ENCODE results near the gene XRRA1.
"Not testable (repeated sequence)": the region's sequence is repeated elsewhere in the genome, so short reads cannot be mapped to it uniquely, and the experiment has no call there.

Gene XRRA1

GRCh38 chr11:74840486-74840885, 108.4 kb downstream of the XRRA1 start:
- in situ Hi-C loops (cut with HindIII; ENCODE audit: low sequenced_read_pairs): no loop called here

GRCh38 chr11:74839971-74840370, 108.9 kb downstream of the XRRA1 start:
- in situ Hi-C loops (cut with HindIII; ENCODE audit: low sequenced_read_pairs): no loop called here

GRCh38 chr11:74839446-74839845, 109.4 kb downstream of the XRRA1 start:
- in situ Hi-C loops (cut with HindIII; ENCODE audit: low sequenced_read_pairs): no loop called here

- in situ Hi-C loops (cut with HindIII; ENCODE audit: low sequenced_read_pairs): no loop called here
Measured at GRCh38 chr11:74838188-74838587, 110.7 kb downstream of the XRRA1 start.

- in situ Hi-C loops (cut with HindIII; ENCODE audit: low sequenced_read_pairs): no loop called here
Measured at GRCh38 chr11:74837191-74837590, 111.7 kb downstream of the XRRA1 start.

- in situ Hi-C loops (cut with HindIII; ENCODE audit: low sequenced_read_pairs): no loop called here
Measured at GRCh38 chr11:74826901-74827300, 122.0 kb downstream of the XRRA1 start.

- in situ Hi-C loops (cut with HindIII; ENCODE audit: low sequenced_read_pairs): not testable (repeated sequence)
Measured at GRCh38 chr11:74825596-74825995, 123.3 kb downstream of the XRRA1 start.

- in situ Hi-C loops (cut with HindIII; ENCODE audit: low sequenced_read_pairs): no loop called here
Measured at GRCh38 chr11:74824285-74824982, 124.5 kb downstream of the XRRA1 start.

- in situ Hi-C loops (cut with HindIII; ENCODE audit: low sequenced_read_pairs): no loop called here
Measured at GRCh38 chr11:74822170-74822569, 126.7 kb downstream of the XRRA1 start.

GRCh38 chr11:74820763-74821162, 128.1 kb downstream of the XRRA1 start:
- in situ Hi-C loops (cut with HindIII; ENCODE audit: low sequenced_read_pairs): no loop called here

- in situ Hi-C loops (cut with HindIII; ENCODE audit: low sequenced_read_pairs): no loop called here
Measured at GRCh38 chr11:74819400-74819799, 129.5 kb downstream of the XRRA1 start.

- in situ Hi-C loops (cut with HindIII; ENCODE audit: low sequenced_read_pairs): no loop called here
Measured at GRCh38 chr11:74818283-74818946, 130.5 kb downstream of the XRRA1 start.

GRCh38 chr11:74816664-74817063, 132.2 kb downstream of the XRRA1 start:
- in situ Hi-C loops (cut with HindIII; ENCODE audit: low sequenced_read_pairs): no loop called here

GRCh38 chr11:74815966-74816365, 132.9 kb downstream of the XRRA1 start:
- in situ Hi-C loops (cut with HindIII; ENCODE audit: low sequenced_read_pairs): no loop called here

- in situ Hi-C loops (cut with HindIII; ENCODE audit: low sequenced_read_pairs): no loop called here
Measured at GRCh38 chr11:74809801-74810200, 139.1 kb downstream of the XRRA1 start.

GRCh38 chr11:74806267-74806666, 142.6 kb downstream of the XRRA1 start:
- in situ Hi-C loops (cut with HindIII; ENCODE audit: low sequenced_read_pairs): no loop called here

GRCh38 chr11:74791333-74792100, 157.4 kb downstream of the XRRA1 start:
- in situ Hi-C loops (cut with HindIII; ENCODE audit: low sequenced_read_pairs): loop anchor here (5.0 kb wide), 1 partner anchor 81 kb away; no protein-coding TSS in a partner anchor

Data from DLD1 (cell line).